Hepatocyte (in vitro differentiated cells): ENCODE data around the gene ALK.

Experiments
- CTCF ChIP-seq: fragments of 200-600 bp; sonication (generic); IDR thresholded peaks from 2 replicates; pipeline ENCODE4 v1.5.1; 2016; ENCODE audit warnings: antibody characterized with exemption, mild to moderate bottlenecking; ENCODE audit not compliant: poor library complexity
- EZH2 ChIP-seq: fragments of 200-600 bp; sonication (generic); IDR thresholded peaks from 2 replicates; pipeline ENCODE4 v1.6.1; 2016; ENCODE audit warnings: antibody characterized with exemption, mild to moderate bottlenecking, borderline replicate concordance
- EZH2phosphoT487 ChIP-seq: fragments of 200-600 bp; sonication (generic); IDR thresholded peaks from one replicate; pipeline ENCODE4 v1.6.1; 2018; ENCODE audit warnings: antibody characterized with exemption, mild to moderate bottlenecking, low read depth, moderate library complexity; ENCODE audit not compliant: unreplicated experiment, severe bottlenecking

GRCh38 chr2:29304399-29305060 is 616.9 kb downstream of the ALK start:
- no peak for TF ChIP-seq CTCF
- no peak for TF ChIP-seq EZH2phosphoT487
- no peak for TF ChIP-seq EZH2
